ENCODE measurements around the gene BRAT1. TPM values are rescaled to one million over a fixed set of nuclear protein-coding genes. Genes with fewer than 3 reads are reported as not detected.

BRAT1 gene
- total RNA-seq, 2 donors from 2014 or later: 42.1 to 42.7 TPM

- H3K27me3 ChIP-seq (ENCODE audit: control insufficient read depth, insufficient read depth, low read length, poor library complexity, severe bottlenecking): no peaks in the 10 kb centered on the region
- H3K27ac ChIP-seq (ENCODE audit: low read depth, low read length): peak overlapping the region; percentile 77
- no peaks in the 10 kb centered on the region for H3K27me3 Mint-ChIP-seq (ENCODE audit: insufficient read depth)
- H3K36me3 ChIP-seq (ENCODE audit: control insufficient read depth, insufficient read depth, low read length): no peaks in the 10 kb centered on the region
- no peak overlapping the region for H3K4me3 ChIP-seq (ENCODE audit: low read length)
- H3K9me3 Mint-ChIP-seq: no peaks in the 10 kb centered on the region
- H3K4me3 Mint-ChIP-seq: no peak overlapping the region
- H3K27ac Mint-ChIP-seq: peak overlapping the region; percentile 44
- peaks cover 16% of the 10 kb centered on the region for H3K4me1 ChIP-seq (ENCODE audit: control insufficient read depth, insufficient read depth, low read length)
- no peaks in the 10 kb centered on the region for H3K36me3 Mint-ChIP-seq (ENCODE audit: low read depth)
- H3K9ac ChIP-seq (ENCODE audit: extremely low read depth, low read length, poor library complexity, severe bottlenecking): no peak overlapping the region
- H3K9me3 ChIP-seq (ENCODE audit: control insufficient read depth, low read length): no peaks in the 10 kb centered on the region
- H3K4me1 Mint-ChIP-seq: peaks cover 15% of the 10 kb centered on the region
- DNase-seq: peak; percentile 72
- WGBS, 2 experiments (ENCODE audit: insufficient coverage in 1 of 2, insufficient read length in 1 of 2): 62 to 80% methylated on average over 15 to 26 of the region's 27 CpGs
- no peak for TF ChIP-seq CTCF (conservative IDR thresholded peaks at IDR 0.05)
Measured at GRCh38 chr7:2499719-2500430, 55.4 kb downstream of the BRAT1 start.

GRCh38 chr7:2499181-2499580 is 56.1 kb downstream of the BRAT1 start:
- Histone ChIP-seq H3K9ac (ENCODE audit: extremely low read depth, low read length, poor library complexity, severe bottlenecking) (no peak overlapping the region), H3K4me1 (ENCODE audit: control insufficient read depth, insufficient read depth, low read length) (peaks cover 16% of the 10 kb centered on the region), H3K4me3 (ENCODE audit: low read length) (no peak overlapping the region), H3K27ac (ENCODE audit: low read depth, low read length) (no peak overlapping the region), H3K36me3 (ENCODE audit: control insufficient read depth, insufficient read depth, low read length) (no peaks in the 10 kb centered on the region), H3K27me3 (ENCODE audit: control insufficient read depth, insufficient read depth, low read length, poor library complexity, severe bottlenecking) (no peaks in the 10 kb centered on the region), H3K9me3 (ENCODE audit: control insufficient read depth, low read length) (no peaks in the 10 kb centered on the region)
- Mint-ChIP-seq H3K27ac (peak overlapping the region; percentile 17), H3K4me1 (peaks cover 15% of the 10 kb centered on the region), H3K9me3 (no peaks in the 10 kb centered on the region), H3K4me3 (no peak overlapping the region), H3K27me3 (ENCODE audit: insufficient read depth) (no peaks in the 10 kb centered on the region), H3K36me3 (ENCODE audit: low read depth) (no peaks in the 10 kb centered on the region)
- no peak for TF ChIP-seq CTCF (conservative IDR thresholded peaks at IDR 0.05)
- DNase-seq: no peak
- WGBS, 2 experiments (ENCODE audit: insufficient coverage in 1 of 2, insufficient read length in 1 of 2): 92 to 100% methylated on average over 1 to 7 of the region's 7 CpGs

- H3K27ac Mint-ChIP-seq: peak overlapping the region; percentile 17
- H3K9me3 ChIP-seq (ENCODE audit: control insufficient read depth, low read length): no peaks in the 10 kb centered on the region
- no peaks in the 10 kb centered on the region for H3K36me3 Mint-ChIP-seq (ENCODE audit: low read depth)
- TF ChIP-seq CTCF (conservative IDR thresholded peaks at IDR 0.05): no peak
- H3K27me3 Mint-ChIP-seq (ENCODE audit: insufficient read depth): no peaks in the 10 kb centered on the region
- no peaks in the 10 kb centered on the region for H3K9me3 Mint-ChIP-seq
- no peak for DNase-seq
- no peaks in the 10 kb centered on the region for H3K27me3 ChIP-seq (ENCODE audit: control insufficient read depth, insufficient read depth, low read length, poor library complexity, severe bottlenecking)
- no peak overlapping the region for H3K27ac ChIP-seq (ENCODE audit: low read depth, low read length)
- no peaks in the 10 kb centered on the region for H3K36me3 ChIP-seq (ENCODE audit: control insufficient read depth, insufficient read depth, low read length)
- no peak overlapping the region for H3K4me3 ChIP-seq (ENCODE audit: low read length)
- peaks cover 15% of the 10 kb centered on the region for H3K4me1 Mint-ChIP-seq
- H3K9ac ChIP-seq (ENCODE audit: extremely low read depth, low read length, poor library complexity, severe bottlenecking): no peak overlapping the region
- H3K4me3 Mint-ChIP-seq: no peak overlapping the region
- WGBS, 2 experiments (ENCODE audit: insufficient coverage in 1 of 2, insufficient read length in 1 of 2): 83 to 86% methylated on average over 4 to 6 of the region's 6 CpGs
- peaks cover 16% of the 10 kb centered on the region for H3K4me1 ChIP-seq (ENCODE audit: control insufficient read depth, insufficient read depth, low read length)
Measured at GRCh38 chr7:2498708-2499107, 56.6 kb downstream of the BRAT1 start.

All from endodermal cell (in vitro differentiated cells).